BE2C (cell line): ENCODE data around the gene SGMS1.

Experiments
- DNase-seq: peaks from one replicate; pipeline ENCODE4 v3.0.0-alpha.2; 2020
- H3K27me3 ChIP-seq: fragments of 250-450 bp; sonication (Bioruptor Pico); 2 replicates; pipeline ENCODE4 v1.5.1; 2020; ENCODE audit warnings: mild to moderate bottlenecking
- H3K36me3 ChIP-seq: fragments of 250-450 bp; sonication (Bioruptor Pico); 2 replicates; pipeline ENCODE4 v1.5.1; 2020; ENCODE audit warnings: mild to moderate bottlenecking
- H3K4me1 ChIP-seq: fragments of 250-450 bp; sonication (Bioruptor Pico); 2 replicates; pipeline ENCODE4 v1.5.1; 2020
- H3K4me3 ChIP-seq: 2 replicates; pipeline ENCODE4 v1.5.1; 2011; ENCODE audit warnings: low read depth, low read length
- H3K9me3 ChIP-seq: fragments of 250-450 bp; sonication (Bioruptor Pico); 2 replicates; pipeline ENCODE4 v1.5.1; 2020
- CTCF ChIP-seq: IDR thresholded peaks from 2 replicates; pipeline ENCODE4 v1.5.1; 2012; ENCODE audit warnings: mild to moderate bottlenecking, low read depth, low read length

The SGMS1 gene

GRCh38 chr10:50440489-50440888, 183.3 kb downstream of the SGMS1 start:
- DNase-seq, result no peak
- Histone ChIP-seq H3K36me3 (no peaks in the 10 kb centered on the region), H3K27me3 (no peaks in the 10 kb centered on the region), H3K4me3 (no peak overlapping the region), H3K4me1 (no peaks in the 10 kb centered on the region; the same call in 1 of the 2 replicates), H3K9me3 (no peaks in the 10 kb centered on the region)
- TF ChIP-seq CTCF, result no peak

GRCh38 chr10:50439806-50440205, 183.9 kb downstream of the SGMS1 start:
- no peaks in the 10 kb centered on the region for H3K9me3 ChIP-seq
- no peaks in the 10 kb centered on the region; the same call in 1 of the 2 replicates for H3K4me1 ChIP-seq
- TF ChIP-seq CTCF, result no peak
- no peaks in the 10 kb centered on the region for H3K27me3 ChIP-seq
- DNase-seq, result no peak
- no peaks in the 10 kb centered on the region for H3K36me3 ChIP-seq
- no peak overlapping the region for H3K4me3 ChIP-seq

- no peak for DNase-seq
- no peaks in the 10 kb centered on the region for H3K27me3 ChIP-seq
- no peak overlapping the region for H3K4me3 ChIP-seq
- no peaks in the 10 kb centered on the region for H3K36me3 ChIP-seq
- TF ChIP-seq CTCF, result no peak
- H3K4me1 ChIP-seq, result no peaks in the 10 kb centered on the region; the same call in 1 of the 2 replicates
- H3K9me3 ChIP-seq, result no peaks in the 10 kb centered on the region
Measured at GRCh38 chr10:50439187-50439586, 184.6 kb downstream of the SGMS1 start.

- no peak for TF ChIP-seq CTCF
- H3K9me3 ChIP-seq, result no peaks in the 10 kb centered on the region
- H3K4me1 ChIP-seq, result no peaks in the 10 kb centered on the region; the same call in 1 of the 2 replicates
- no peaks in the 10 kb centered on the region for H3K36me3 ChIP-seq
- no peak for DNase-seq
- no peak overlapping the region for H3K4me3 ChIP-seq
- no peaks in the 10 kb centered on the region for H3K27me3 ChIP-seq
Measured at GRCh38 chr10:50438049-50438936, 185.5 kb downstream of the SGMS1 start.

GRCh38 chr10:50437248-50437647, 186.5 kb downstream of the SGMS1 start:
- H3K36me3 ChIP-seq, result no peaks in the 10 kb centered on the region
- no peak for TF ChIP-seq CTCF
- no peak for DNase-seq
- no peaks in the 10 kb centered on the region for H3K27me3 ChIP-seq
- no peaks in the 10 kb centered on the region; the same call in 1 of the 2 replicates for H3K4me1 ChIP-seq
- H3K9me3 ChIP-seq, result no peaks in the 10 kb centered on the region
- H3K4me3 ChIP-seq, result no peak overlapping the region

- no peak for DNase-seq
- Histone ChIP-seq H3K4me1 (no peaks in the 10 kb centered on the region; the same call in 1 of the 2 replicates), H3K36me3 (no peaks in the 10 kb centered on the region)
Measured at GRCh38 chr10:50436805-50437204, 187.0 kb downstream of the SGMS1 start.

More at GRCh38 chr10:50436805-50437204, 187.0 kb downstream of the SGMS1 start:
- H3K9me3 ChIP-seq, result no peaks in the 10 kb centered on the region
- TF ChIP-seq CTCF, result no peak
- H3K27me3 ChIP-seq, result no peaks in the 10 kb centered on the region
- no peak overlapping the region for H3K4me3 ChIP-seq
